ENCODE data around the gene CARS2.
A peak's percentile ranks its signal among the peaks of the same experiment; 100 is the strongest.

The CARS2 gene

DNA sequence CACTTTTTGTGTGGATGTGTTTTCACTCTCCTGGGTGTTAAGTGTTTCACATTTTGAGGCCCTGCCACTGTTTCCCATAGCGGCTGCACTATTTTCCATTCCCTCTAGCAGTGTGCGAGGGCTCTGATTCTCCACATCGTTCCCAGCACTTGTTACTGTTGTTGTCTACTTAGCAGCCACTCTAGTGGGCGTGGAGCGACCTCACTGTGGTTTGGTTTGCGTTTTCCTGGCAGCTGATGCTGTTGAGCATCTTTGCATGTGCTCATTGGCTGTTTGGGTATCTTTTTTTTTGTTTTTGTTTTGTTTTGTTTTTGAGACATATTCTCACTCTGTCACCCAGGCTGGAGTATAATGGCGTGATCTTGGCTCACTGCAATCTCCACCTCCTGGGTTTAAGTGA lies 76.2 kb downstream of the CARS2 start:
- no peak for DNase-seq (ENCODE audit: low read depth)
- H3K4me3 ChIP-seq (ENCODE audit: low read length): no peak overlapping the region
- no peak for TF ChIP-seq CTCF (IDR thresholded peaks at IDR 0.05; ENCODE audit: insufficient read depth, low read depth, low read length, missing control alignments)

- no peak overlapping the region for H3K4me3 ChIP-seq (ENCODE audit: low read length)
- no peak for TF ChIP-seq CTCF (IDR thresholded peaks at IDR 0.05; ENCODE audit: insufficient read depth, low read depth, low read length, missing control alignments)
- DNase-seq (ENCODE audit: low read depth): no peak
Observed at GRCh38 chr13:110628952-110629701, 76.8 kb downstream of the CARS2 start.

DNA sequence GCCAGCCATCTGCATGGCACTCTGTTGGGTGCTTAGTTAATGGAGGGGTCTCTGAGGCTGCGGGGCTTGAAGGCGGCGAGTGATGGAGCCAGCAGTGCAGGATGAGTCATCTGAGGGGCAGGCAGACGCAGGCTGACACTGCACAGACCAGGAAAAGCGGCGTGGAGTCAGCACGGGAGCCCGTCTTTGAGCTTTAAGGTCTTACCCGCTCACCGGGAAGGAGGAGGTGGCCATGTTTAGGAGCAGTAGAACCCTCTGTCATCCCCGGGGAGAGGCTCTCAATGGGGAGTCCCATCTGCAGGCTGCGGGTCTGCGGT lies 77.5 kb downstream of the CARS2 start:
- H3K4me3 ChIP-seq (ENCODE audit: low read length): no peak overlapping the region
- peak; percentile 35 for DNase-seq (ENCODE audit: low read depth)
- no peak for TF ChIP-seq CTCF (IDR thresholded peaks at IDR 0.05; ENCODE audit: insufficient read depth, low read depth, low read length, missing control alignments)

GRCh38 chr13:110627761-110628476 lies 78.0 kb downstream of the CARS2 start:
- no peak overlapping the region for H3K4me3 ChIP-seq (ENCODE audit: low read length)
- TF ChIP-seq CTCF (IDR thresholded peaks at IDR 0.05; ENCODE audit: insufficient read depth, low read depth, low read length, missing control alignments): no peak
- DNase-seq (ENCODE audit: low read depth): no peak

DNA sequence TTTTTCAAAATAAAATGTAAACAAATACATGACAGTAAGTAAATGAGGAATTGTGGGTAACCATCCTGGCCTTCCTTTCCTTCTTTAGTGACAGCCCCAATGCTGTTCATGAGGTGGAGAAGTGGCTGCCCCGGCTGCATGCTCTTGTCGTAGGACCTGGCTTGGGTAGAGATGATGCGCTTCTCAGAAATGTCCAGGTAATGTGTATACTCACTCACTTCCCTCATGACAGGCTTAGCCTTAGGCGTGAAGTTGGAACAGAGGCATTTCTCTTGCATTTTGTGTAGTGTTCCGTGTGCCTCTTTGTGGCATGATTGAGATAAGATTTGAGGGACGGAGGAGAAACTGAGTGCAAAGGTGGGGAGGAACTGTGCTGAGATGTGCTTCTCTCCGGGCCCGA lies 78.6 kb downstream of the CARS2 start:
- no peak overlapping the region for H3K4me3 ChIP-seq (ENCODE audit: low read length)
- peak; percentile 90 for DNase-seq (ENCODE audit: low read depth)
- no peak for TF ChIP-seq CTCF (IDR thresholded peaks at IDR 0.05; ENCODE audit: insufficient read depth, low read depth, low read length, missing control alignments)

DNA sequence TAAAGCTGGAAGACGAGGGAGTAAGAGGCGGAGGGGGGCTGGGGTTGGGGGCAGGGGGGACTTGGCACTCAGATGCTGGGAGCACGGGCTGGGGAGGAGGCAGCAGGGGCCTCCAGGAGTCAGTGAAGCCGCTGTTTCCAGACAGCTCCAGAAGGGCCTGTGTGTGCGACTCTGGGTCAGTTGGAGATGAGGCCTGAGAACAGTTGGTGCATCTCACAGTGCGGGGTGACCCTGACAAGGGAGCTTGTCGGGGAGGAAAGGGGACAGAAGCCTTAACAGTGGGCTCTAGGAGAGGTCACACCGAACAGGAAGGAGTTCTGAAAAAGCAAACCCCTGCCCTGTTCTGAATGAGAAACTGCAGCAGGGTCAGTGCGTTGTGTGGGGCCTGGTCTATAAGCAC lies 79.4 kb downstream of the CARS2 start:
- TF ChIP-seq CTCF (IDR thresholded peaks at IDR 0.05; ENCODE audit: insufficient read depth, low read depth, low read length, missing control alignments): no peak
- no peak for DNase-seq (ENCODE audit: low read depth)
- no peak overlapping the region for H3K4me3 ChIP-seq (ENCODE audit: low read length)

All from epithelial cell of esophagus (primary cell).